Stimulated activated naive CD8-positive, alpha-beta T cell treated with anti-CD3 and anti-CD28 coated beads, Interleukin-15, Interleukin-2, amounts not matched to agents 100 ng/mL and 50 ng/mL, for 24 hours (primary cell): Measurements from ENCODE around the gene LRRC3.
A peak's percentile ranks its signal among the peaks of the same experiment; 100 is the strongest.

Source experiments
- H3K27ac Mint-ChIP-seq: one replicate; pipeline ENCODE4 v1.8.0; 2021; ENCODE audit warnings: mild to moderate bottlenecking, mixed read lengths
- H3K27me3 Mint-ChIP-seq: one replicate; pipeline ENCODE4 v1.8.0; 2021; ENCODE audit warnings: mixed read lengths
- H3K36me3 Mint-ChIP-seq: one replicate; pipeline ENCODE4 v1.8.0; 2021; ENCODE audit warnings: low read depth, mixed read lengths
- H3K4me1 Mint-ChIP-seq: one replicate; pipeline ENCODE4 v1.8.0; 2021; ENCODE audit warnings: low read depth, mixed read lengths
- H3K4me3 Mint-ChIP-seq: one replicate; pipeline ENCODE4 v1.8.0; 2021; ENCODE audit warnings: mild to moderate bottlenecking, mixed read lengths
- H3K9me3 Mint-ChIP-seq: one replicate; pipeline ENCODE4 v1.8.0; 2021; ENCODE audit warnings: mixed read lengths

LRRC3 gene

DNA sequence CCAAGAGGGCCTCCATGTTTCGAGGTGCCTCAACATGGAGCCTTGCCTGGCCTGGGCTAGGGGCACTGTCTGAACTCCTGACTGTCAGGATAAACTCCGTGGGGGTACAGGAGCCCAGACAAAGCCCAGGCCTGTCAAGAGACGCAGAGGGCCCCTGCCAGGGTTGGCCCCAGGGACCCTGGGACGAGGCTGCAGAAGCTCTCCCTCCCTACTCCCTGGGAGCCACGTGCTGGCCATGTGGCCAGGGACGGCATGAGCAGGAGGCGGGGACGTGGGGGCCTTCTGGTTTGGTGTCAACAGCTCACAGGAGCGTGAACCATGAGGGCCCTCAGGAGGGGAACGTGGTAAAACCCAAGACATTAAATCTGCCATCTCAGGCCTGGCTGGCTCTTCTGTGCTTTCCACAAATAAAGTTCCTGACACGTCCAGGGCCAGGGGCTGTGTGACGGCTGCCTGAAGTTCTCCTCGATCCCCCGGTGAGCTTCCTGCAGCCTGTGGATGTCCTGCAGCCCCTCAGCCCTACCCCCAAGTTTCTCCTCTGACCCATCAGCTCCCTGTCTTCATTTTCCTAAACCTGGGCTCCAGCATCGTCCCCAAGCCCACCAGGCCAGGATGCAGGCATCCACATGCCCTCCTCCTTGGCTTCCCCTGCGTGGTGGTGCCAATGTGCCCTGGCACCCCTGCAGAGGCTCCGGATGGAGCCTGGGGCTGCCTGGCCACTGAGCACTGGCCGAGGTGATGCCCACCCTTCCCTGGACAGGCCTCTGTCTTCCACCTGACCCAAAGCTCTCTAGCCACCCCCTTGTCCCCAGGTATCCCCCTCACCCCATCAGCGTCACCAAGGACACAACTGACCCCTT lies 12.8 kb upstream of the LRRC3 start:
- Mint-ChIP-seq H3K27me3 (peaks cover 3% of the 10 kb centered on the region), H3K4me3 (no peak overlapping the region), H3K27ac (no peak overlapping the region), H3K9me3 (no peaks in the 10 kb centered on the region), H3K36me3 (no peaks in the 10 kb centered on the region), H3K4me1 (no peaks in the 10 kb centered on the region)

DNA sequence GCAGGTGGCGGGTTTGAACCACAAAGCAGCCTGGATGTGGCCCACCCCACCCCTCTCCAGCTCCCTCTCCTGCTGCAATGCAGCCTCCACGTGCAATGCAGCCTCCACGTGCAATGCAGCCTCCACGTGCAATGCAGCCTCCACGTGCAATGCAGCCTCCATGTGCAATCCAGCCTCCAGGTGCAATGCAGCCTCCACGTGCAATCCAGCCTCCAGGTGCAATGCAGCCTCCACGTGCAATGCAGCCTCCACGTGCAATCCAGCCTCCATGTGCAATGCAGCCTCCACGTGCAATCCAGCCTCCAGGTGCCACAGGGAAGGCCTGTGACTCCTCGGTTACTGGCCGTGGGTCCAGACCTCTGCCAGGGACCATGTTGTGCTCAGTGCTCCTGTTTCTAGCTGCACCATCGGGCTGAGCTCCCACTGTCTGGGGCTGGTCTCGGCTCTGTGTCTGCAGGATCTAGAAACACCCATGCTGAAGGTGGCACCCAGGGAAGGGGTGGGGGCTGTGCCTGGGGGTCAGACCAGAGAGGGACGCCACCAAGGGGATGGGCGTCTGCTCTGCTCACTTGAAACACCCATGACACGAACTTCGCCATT lies 11.9 kb upstream of the LRRC3 start:
- H3K27me3 Mint-ChIP-seq: peaks cover 3% of the 10 kb centered on the region
- no peaks in the 10 kb centered on the region for H3K36me3 Mint-ChIP-seq
- no peak overlapping the region for H3K4me3 Mint-ChIP-seq

DNA sequence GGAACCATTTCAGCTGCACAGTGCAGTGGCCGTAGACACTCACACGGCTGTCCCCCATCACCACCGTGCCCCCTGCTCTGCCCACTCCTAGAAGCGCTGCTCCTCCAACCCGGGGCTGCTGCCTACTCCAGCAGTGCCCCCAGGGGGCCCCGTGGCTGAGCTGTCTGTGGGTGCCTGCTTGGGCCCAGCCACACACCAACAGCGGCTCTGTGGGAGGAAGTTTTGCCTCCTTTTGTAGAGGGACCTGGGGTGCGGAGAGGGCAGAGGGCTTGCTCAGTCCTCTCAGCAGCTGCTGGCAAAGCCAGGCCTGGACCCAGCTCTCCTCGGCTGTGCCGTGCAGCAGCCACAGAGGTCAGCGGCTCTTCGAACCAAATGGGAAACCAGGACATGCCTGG lies 11.4 kb upstream of the LRRC3 start:
- H3K27ac Mint-ChIP-seq: no peak overlapping the region
- no peak overlapping the region for H3K4me3 Mint-ChIP-seq
- H3K36me3 Mint-ChIP-seq: no peaks in the 10 kb centered on the region
- peaks cover 3% of the 10 kb centered on the region for H3K27me3 Mint-ChIP-seq
- H3K9me3 Mint-ChIP-seq: no peaks in the 10 kb centered on the region
- H3K4me1 Mint-ChIP-seq: no peaks in the 10 kb centered on the region

More for the DNA sequence above, 11.9 kb upstream of the LRRC3 start:
- Mint-ChIP-seq H3K27ac (no peak overlapping the region), H3K9me3 (no peaks in the 10 kb centered on the region), H3K4me1 (no peaks in the 10 kb centered on the region)

DNA sequence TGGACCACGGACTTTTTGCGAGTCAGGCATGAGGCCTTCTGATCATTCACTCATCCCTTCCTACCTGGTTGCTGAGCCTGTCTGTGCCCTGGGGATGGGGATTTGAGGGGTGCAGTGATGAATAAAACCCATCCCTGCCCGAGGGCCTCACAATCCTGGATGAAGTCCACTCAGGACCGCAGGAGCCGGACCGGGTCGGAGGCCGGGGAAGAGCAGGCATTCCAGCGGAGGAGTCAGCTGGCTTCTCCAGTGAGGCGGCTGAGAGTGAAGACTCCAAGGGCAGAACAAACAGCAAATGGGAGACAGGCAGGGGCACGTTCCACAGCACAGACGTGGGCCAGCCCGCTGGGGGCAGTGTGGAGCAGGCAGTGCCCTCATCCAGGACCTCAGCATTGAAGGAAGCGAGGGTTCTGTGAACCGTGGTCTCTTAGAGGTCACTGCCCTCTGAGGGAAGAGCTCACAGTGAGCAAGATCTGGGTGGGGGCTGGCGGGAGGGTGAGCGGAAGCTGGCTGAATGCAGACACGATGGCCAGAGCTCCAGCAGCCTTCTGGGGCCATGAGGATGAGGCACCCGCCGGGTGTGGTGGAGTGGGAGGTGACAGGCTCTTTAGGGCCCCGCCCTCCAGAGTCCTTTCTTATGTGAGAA lies 10.9 kb upstream of the LRRC3 start:
- Mint-ChIP-seq H3K27ac (no peak overlapping the region), H3K4me1 (no peaks in the 10 kb centered on the region), H3K36me3 (no peaks in the 10 kb centered on the region), H3K27me3 (peaks cover 6% of the 10 kb centered on the region), H3K9me3 (no peaks in the 10 kb centered on the region), H3K4me3 (no peak overlapping the region)

DNA sequence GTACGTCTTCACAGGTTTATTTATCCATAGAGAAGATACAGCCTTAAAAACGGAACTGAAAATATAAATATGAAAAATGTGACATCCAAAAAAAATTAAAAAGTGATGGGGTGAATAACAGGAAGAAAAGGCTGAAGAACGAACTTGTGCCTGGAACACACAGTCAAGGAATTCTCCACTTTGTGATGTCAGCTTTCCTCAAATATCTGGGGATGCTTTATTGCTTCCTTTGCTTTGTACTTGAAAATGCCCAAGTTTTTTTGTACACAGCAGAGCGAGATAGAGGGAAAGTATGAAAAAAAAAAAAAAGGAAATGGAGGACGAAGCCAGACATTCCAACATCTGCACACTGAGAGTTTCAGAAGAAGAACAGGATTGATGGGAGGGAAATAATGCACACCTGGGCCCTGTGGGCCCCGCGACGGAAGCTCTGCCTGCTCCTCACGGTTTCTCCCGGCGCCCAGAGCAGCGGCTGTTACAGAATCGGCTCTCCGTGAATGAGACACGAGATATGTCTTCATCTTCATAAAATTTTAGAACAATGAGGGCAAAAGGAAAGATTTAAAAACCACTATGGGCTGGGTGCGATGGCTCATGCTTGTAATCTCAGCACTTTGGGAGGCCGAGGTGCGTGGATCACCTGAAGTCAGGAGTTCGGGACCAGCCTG lies 10.0 kb upstream of the LRRC3 start:
- no peaks in the 10 kb centered on the region for H3K4me1 Mint-ChIP-seq
- no peak overlapping the region for H3K4me3 Mint-ChIP-seq
- no peak overlapping the region for H3K27ac Mint-ChIP-seq
- H3K9me3 Mint-ChIP-seq: no peaks in the 10 kb centered on the region
- no peaks in the 10 kb centered on the region for H3K36me3 Mint-ChIP-seq
- peaks cover 6% of the 10 kb centered on the region for H3K27me3 Mint-ChIP-seq

DNA sequence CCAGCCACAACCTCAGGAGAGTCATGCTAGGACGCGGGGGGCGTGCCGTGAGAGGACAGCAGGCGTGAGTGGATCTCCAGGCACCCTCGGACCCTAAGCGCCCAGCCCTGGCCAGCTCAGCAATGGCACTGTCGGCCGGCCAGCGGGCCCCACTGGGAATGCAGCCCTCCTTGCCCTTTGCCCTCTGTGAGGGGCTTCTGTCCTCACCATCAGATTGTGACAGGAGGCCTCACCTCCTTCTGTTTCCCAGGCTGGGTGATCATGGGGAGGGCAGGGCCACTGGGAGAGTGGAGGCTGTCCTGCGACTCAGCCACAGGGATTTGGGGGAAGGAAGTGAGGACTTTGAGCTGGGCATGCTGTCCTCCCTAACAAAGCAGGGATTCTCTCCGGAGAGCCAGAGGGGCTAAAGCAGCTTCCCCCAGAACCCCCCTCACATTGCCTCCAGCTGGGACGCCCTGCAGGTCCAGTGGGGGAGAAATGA lies 6.6 kb upstream of the LRRC3 start:
- no peak overlapping the region for H3K4me3 Mint-ChIP-seq
- H3K4me1 Mint-ChIP-seq: no peaks in the 10 kb centered on the region
- H3K27ac Mint-ChIP-seq: no peak overlapping the region
- no peaks in the 10 kb centered on the region for H3K9me3 Mint-ChIP-seq
- peaks cover 22% of the 10 kb centered on the region for H3K27me3 Mint-ChIP-seq
- H3K36me3 Mint-ChIP-seq: no peaks in the 10 kb centered on the region

DNA sequence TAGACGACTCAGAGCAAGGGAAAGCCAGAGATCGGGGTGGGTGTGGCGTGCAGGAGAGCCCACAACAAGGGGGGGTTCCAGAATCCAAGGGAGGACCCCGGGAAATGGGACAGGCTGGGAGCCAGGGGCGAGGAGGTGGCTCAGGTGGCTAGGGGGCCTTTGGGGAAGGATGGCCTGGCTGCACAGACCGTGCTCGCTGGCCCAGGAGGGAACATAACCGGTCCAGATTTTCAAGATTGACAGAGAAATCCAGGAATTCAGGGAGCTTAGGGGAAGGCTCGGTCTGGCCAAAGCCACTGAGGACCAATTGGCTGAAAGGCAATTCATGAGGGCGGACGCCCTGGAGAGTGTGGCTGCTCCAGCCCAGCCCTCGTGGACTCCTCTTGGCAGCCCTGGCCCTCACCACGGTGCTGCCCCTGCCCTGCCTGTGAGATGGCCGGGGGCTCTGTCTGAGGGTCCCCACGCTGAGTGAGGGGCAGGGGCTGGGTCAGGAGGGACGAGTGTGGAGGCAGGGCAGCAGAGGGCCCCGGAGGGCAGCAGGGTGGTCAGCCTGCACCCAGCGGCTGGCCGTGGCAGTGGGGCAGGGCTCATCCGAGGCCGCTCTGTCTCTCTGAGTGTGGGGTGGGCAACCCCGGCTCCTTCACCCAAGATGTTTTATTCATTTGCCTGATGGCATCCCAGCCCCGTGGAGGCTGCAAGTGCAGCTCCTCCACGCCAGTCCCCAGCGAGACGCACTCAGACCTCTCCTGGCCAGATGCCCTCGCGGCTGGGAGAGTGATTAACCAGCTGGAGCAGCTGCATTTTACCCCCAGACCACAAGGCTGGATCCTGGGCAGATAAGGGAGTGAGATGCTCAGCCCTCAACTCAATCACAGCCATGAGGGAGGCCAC lies 5.6 kb upstream of the LRRC3 start:
- Mint-ChIP-seq H3K27me3 (peaks cover 30% of the 10 kb centered on the region), H3K4me1 (no peaks in the 10 kb centered on the region), H3K27ac (no peak overlapping the region), H3K4me3 (no peak overlapping the region), H3K36me3 (no peaks in the 10 kb centered on the region), H3K9me3 (no peaks in the 10 kb centered on the region)

DNA sequence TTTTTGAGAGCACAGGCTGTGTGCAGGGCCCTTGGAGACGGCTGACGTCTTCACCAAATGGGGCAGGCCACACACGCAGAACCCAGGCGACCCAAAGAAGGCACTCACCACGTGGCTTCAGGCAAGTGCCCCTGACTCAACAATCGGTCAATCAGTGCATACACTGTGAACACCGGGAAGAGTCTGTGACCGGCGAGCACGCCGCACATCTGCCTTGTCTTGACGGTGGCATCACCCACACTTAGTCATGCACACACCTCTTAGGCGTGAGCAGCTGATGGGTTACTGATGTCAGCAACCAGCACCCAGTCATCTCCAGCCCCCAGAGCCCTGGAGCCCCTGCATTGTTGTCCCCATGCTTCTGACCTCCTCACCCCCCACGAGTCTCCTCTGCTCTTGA lies 4.9 kb upstream of the LRRC3 start:
- H3K4me3 Mint-ChIP-seq: no peak overlapping the region
- H3K4me1 Mint-ChIP-seq: no peaks in the 10 kb centered on the region
- no peaks in the 10 kb centered on the region for H3K36me3 Mint-ChIP-seq
- H3K27me3 Mint-ChIP-seq: peaks cover 30% of the 10 kb centered on the region
- H3K9me3 Mint-ChIP-seq: no peaks in the 10 kb centered on the region
- H3K27ac Mint-ChIP-seq: no peak overlapping the region

DNA sequence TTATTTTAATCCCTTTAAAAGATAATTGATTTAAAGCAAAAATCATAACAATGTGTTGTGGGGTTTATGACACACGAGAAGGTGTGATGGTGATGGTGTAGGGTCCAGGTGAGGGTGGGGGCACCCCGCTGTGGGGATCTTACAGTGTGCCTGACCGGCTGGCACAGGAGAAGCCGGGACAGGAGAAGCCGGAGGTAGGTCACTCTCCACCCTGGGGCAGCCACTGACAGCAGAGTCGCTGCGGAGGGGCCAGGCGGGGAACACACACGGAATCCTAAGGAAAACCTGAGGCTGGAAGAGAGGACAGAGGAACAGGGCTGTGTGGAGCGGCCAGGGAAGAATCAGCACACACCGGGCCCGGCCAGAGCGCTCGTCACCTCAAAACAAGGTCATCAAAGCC lies 4.3 kb upstream of the LRRC3 start:
- H3K4me1 Mint-ChIP-seq: no peaks in the 10 kb centered on the region
- H3K4me3 Mint-ChIP-seq: no peak overlapping the region
- no peaks in the 10 kb centered on the region for H3K9me3 Mint-ChIP-seq
- H3K27me3 Mint-ChIP-seq: peaks cover 30% of the 10 kb centered on the region
- H3K27ac Mint-ChIP-seq: no peak overlapping the region
- H3K36me3 Mint-ChIP-seq: no peaks in the 10 kb centered on the region

DNA sequence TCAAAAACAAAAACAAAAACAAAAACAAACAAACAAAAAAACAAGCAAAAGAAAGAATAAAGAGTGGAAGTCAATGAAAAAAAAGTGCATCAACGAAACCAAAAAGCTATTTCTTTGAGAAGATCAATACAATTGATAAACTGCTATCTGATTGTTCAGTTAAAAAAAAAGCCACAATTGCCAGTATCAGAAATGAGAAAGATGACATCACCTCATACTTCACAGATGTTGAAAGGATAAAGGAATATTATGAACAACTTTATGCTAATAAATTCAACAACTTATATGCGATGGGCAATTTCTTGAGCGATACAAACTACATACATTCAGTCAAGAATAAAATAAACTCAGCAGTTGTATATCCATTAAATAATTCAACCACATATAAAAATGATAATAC lies 2.2 kb upstream of the LRRC3 start:
- H3K4me3 Mint-ChIP-seq: no peak overlapping the region
- no peaks in the 10 kb centered on the region for H3K9me3 Mint-ChIP-seq
- no peaks in the 10 kb centered on the region for H3K4me1 Mint-ChIP-seq
- no peak overlapping the region for H3K27ac Mint-ChIP-seq
- peaks cover 27% of the 10 kb centered on the region for H3K27me3 Mint-ChIP-seq
- no peaks in the 10 kb centered on the region for H3K36me3 Mint-ChIP-seq

DNA sequence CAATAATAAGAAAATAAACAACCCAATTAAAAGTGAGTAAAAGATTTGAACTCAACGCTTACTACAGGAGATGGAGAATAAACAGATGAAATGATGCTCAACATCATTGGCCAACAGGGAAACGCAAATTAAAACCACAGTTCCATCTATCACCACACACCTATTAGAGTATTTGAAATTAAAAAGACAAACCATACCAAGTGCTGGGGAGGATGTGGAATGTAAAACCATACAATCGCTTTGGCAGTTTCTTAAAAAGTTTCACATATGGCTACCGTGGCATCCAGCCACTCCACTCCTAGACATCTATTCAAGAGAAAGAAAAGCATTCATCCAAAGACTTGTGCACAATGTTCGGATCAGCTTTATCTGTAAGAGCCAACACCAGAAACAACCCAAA lies 1.3 kb upstream of the LRRC3 start:
- peaks cover 26% of the 10 kb centered on the region for H3K27me3 Mint-ChIP-seq
- peak overlapping the region; percentile 55 for H3K4me3 Mint-ChIP-seq
- no peaks in the 10 kb centered on the region for H3K36me3 Mint-ChIP-seq
- no peaks in the 10 kb centered on the region for H3K4me1 Mint-ChIP-seq
- H3K9me3 Mint-ChIP-seq: no peaks in the 10 kb centered on the region
- H3K27ac Mint-ChIP-seq: no peak overlapping the region

DNA sequence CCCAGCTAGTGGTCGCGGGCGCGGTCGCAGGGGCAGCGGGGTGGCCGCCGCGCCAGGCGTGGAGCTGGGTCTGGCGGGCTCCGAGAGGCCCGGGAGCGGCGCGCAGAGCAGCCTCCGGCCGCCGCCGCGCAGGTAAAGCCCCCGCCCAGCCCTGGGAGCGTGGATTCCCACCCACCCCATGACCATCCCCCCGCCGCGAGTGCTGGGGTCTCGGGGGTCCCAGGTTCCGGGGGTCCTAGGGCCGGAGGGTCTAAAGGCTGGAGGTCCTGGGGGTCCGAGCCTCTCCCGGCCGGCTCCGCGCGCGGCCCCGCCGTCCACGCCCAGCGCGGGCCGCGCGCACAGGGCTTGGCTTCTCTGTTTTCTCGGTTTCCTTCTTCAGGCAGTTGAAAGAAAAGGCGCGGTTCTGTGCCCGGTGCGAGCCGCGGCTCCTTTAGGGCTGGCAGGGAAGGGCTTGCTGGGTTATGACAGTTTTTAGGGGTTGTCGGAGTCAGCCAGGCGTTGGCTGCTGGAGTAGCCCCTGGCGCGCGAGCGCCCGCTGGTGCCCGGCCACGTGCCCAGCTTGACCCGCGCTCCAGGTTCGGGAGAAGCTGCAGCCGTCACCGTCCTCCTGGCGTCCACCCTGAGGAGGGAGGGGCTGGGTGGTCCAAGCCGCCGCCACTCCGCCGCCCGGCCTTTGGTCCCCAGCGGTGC lies 359 bp downstream of the LRRC3 start:
- H3K27ac Mint-ChIP-seq: no peak overlapping the region

DNA sequence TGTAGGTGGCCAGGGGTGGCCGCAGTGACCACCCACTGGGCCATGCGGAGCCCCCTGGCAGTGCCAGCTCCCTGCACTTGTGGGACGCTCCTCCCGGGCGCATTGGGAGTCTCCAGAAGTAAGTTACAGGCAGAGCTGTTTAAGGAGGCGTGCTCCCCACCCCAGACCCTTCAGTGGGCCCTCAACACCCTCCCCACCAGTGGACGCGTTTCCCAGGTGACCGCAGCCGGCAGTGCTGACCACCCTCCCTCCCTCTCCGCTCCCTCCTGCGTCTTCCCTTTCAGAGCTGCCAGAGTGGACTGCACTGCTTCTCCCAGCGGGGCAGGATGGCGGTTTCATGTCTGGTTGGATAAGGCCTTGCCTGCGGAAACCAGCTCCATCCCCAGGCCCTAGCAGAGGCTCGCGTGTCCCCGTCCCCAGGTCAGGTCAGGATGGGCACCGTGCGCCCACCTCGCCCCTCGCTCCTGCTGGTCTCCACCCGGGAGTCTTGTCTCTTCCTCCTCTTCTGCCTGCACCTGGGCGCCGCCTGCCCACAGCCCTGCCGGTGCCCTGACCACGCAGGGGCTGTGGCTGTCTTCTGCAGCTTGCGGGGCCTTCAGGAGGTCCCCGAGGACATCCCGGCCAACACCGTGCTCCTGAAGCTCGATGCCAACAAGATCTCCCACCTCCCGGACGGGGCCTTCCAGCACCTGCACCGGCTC lies 1.1 kb downstream of the LRRC3 start:
- Mint-ChIP-seq H3K27ac (no peak overlapping the region), H3K36me3 (no peaks in the 10 kb centered on the region), H3K9me3 (no peaks in the 10 kb centered on the region), H3K27me3 (peaks cover 20% of the 10 kb centered on the region), H3K4me3 (peak overlapping the region; percentile 45), H3K4me1 (no peaks in the 10 kb centered on the region)

More for the DNA sequence above, 359 bp downstream of the LRRC3 start:
- Mint-ChIP-seq H3K9me3 (no peaks in the 10 kb centered on the region), H3K27me3 (peaks cover 23% of the 10 kb centered on the region), H3K4me1 (no peaks in the 10 kb centered on the region), H3K36me3 (no peaks in the 10 kb centered on the region), H3K4me3 (peak overlapping the region; percentile 73)
